Measurements from ENCODE around the gene NBPF3. TPM values are rescaled to one million over a fixed set of nuclear protein-coding genes. Genes with fewer than 3 reads are reported as not detected.
"Not testable (repeated sequence)": the region's sequence is repeated elsewhere in the genome, so short reads cannot be mapped to it uniquely, and the experiment has no call there.

Gene NBPF3
- total RNA-seq, 1 donor from 2014 or later: 15.0 TPM

- H3K27me3 Mint-ChIP-seq (ENCODE audit: low read depth); H3K27ac Mint-ChIP-seq (ENCODE audit: unreplicated experiment); H3K4me1 Mint-ChIP-seq (ENCODE audit: low read depth); DNase-seq (ENCODE audit: low spot score); H3K36me3 Mint-ChIP-seq (ENCODE audit: low read depth); H3K9me3 Mint-ChIP-seq (ENCODE audit: low read depth); H3K4me3 Mint-ChIP-seq (ENCODE audit: unreplicated experiment): not testable (repeated sequence)
Measured at GRCh38 chr1:21430875-21431274, 9.1 kb upstream of the NBPF3 start.

- peaks cover 3% of the 10 kb centered on the region for H3K4me1 Mint-ChIP-seq (ENCODE audit: low read depth)
- TF ChIP-seq CTCF (IDR thresholded peaks at IDR 0.05): no peak
- no peak overlapping the region for H3K27ac Mint-ChIP-seq (ENCODE audit: unreplicated experiment)
- H3K4me3 Mint-ChIP-seq (ENCODE audit: unreplicated experiment): no peak overlapping the region
- H3K9me3 Mint-ChIP-seq (ENCODE audit: low read depth): no peaks in the 10 kb centered on the region
- no peaks in the 10 kb centered on the region for H3K27me3 Mint-ChIP-seq (ENCODE audit: low read depth)
- no peak for DNase-seq (ENCODE audit: low spot score)
- no peaks in the 10 kb centered on the region for H3K36me3 Mint-ChIP-seq (ENCODE audit: low read depth)
Measured at GRCh38 chr1:21434394-21434793, 5.5 kb upstream of the NBPF3 start.

- TF ChIP-seq CTCF (IDR thresholded peaks at IDR 0.05): no peak
- Mint-ChIP-seq H3K27ac (ENCODE audit: unreplicated experiment) (no peak overlapping the region), H3K4me3 (ENCODE audit: unreplicated experiment) (no peak overlapping the region), H3K27me3 (ENCODE audit: low read depth) (no peaks in the 10 kb centered on the region), H3K36me3 (ENCODE audit: low read depth) (no peaks in the 10 kb centered on the region), H3K9me3 (ENCODE audit: low read depth) (no peaks in the 10 kb centered on the region), H3K4me1 (ENCODE audit: low read depth) (peaks cover 13% of the 10 kb centered on the region)
- no peak for DNase-seq (ENCODE audit: low spot score)
Measured at GRCh38 chr1:21435646-21436487, 4.1 kb upstream of the NBPF3 start.

GRCh38 chr1:21436488-21437340 lies 3.2 kb upstream of the NBPF3 start:
- TF ChIP-seq CTCF (IDR thresholded peaks at IDR 0.05): no peak
- H3K27me3 Mint-ChIP-seq (ENCODE audit: low read depth): no peaks in the 10 kb centered on the region
- no peaks in the 10 kb centered on the region for H3K9me3 Mint-ChIP-seq (ENCODE audit: low read depth)
- no peak for DNase-seq (ENCODE audit: low spot score)
- H3K4me3 Mint-ChIP-seq (ENCODE audit: unreplicated experiment): peak overlapping the region; percentile 64
- H3K4me1 Mint-ChIP-seq (ENCODE audit: low read depth): peaks cover 21% of the 10 kb centered on the region
- H3K27ac Mint-ChIP-seq (ENCODE audit: unreplicated experiment): no peak overlapping the region
- no peaks in the 10 kb centered on the region for H3K36me3 Mint-ChIP-seq (ENCODE audit: low read depth)

- Mint-ChIP-seq H3K36me3 (ENCODE audit: low read depth) (no peaks in the 10 kb centered on the region), H3K9me3 (ENCODE audit: low read depth) (no peaks in the 10 kb centered on the region), H3K4me1 (ENCODE audit: low read depth) (peaks cover 25% of the 10 kb centered on the region), H3K4me3 (ENCODE audit: unreplicated experiment) (no peak overlapping the region), H3K27ac (ENCODE audit: unreplicated experiment) (no peak overlapping the region), H3K27me3 (ENCODE audit: low read depth) (no peaks in the 10 kb centered on the region)
- DNase-seq (ENCODE audit: low spot score): no peak
- no peak for TF ChIP-seq CTCF (IDR thresholded peaks at IDR 0.05)
Measured at GRCh38 chr1:21437341-21437640, 2.6 kb upstream of the NBPF3 start.

GRCh38 chr1:21438646-21439312 lies 1.2 kb upstream of the NBPF3 start:
- peak overlapping the region; percentile 93 for H3K4me3 Mint-ChIP-seq (ENCODE audit: unreplicated experiment)
- not testable (repeated sequence) for H3K27ac Mint-ChIP-seq (ENCODE audit: unreplicated experiment); H3K36me3 Mint-ChIP-seq (ENCODE audit: low read depth); H3K9me3 Mint-ChIP-seq (ENCODE audit: low read depth); H3K27me3 Mint-ChIP-seq (ENCODE audit: low read depth); DNase-seq (ENCODE audit: low spot score)
- H3K4me1 Mint-ChIP-seq (ENCODE audit: low read depth): peaks cover 25% of the 10 kb centered on the region
